IMR-90 (cell line): ENCODE measurements around the gene FNIP1. TPM values are rescaled to one million over a fixed set of nuclear protein-coding genes. Genes with fewer than 3 reads are reported as not detected.

Source experiments
- ATAC-seq: fragments of 200-7000 bp; cut with Tn5 transposase; 2 replicates; pipeline ENCODE4 v1.9.1; 2020; ENCODE audit warnings: low read depth, mild to moderate bottlenecking, moderate library complexity
- BruUV-seq: library from RNA; stranded (reverse); fragments of 400-500 nt; replicated peaks from 2 replicates; lab custom pipeline; 2021; lab: Mats Ljungman, UMichigan
- CTCF ChIA-PET: fragments of 300-600 bp; formaldehyde crosslinking; extraction: SDS; loops from one replicate; lab custom pipeline; 2021; ENCODE audit warnings: antibody characterized with exemption; lab: Yijun Ruan, JAX
- POLR2A ChIA-PET: fragments of 300-600 bp; sonication (Branson Sonifier 250); formaldehyde crosslinking; loops from one replicate; lab custom pipeline; 2022; ENCODE audit warnings: antibody characterized with exemption; ENCODE audit not compliant: unreplicated experiment; lab: Charles Lee
- DNase-seq: peaks from one replicate; pipeline ENCODE4 v3.0.0; 2013
- H2AFZ ChIP-seq: replicated peaks from 2 replicates; pipeline ENCODE3; 2013; ENCODE audit warnings: low read length, mild to moderate bottlenecking; ENCODE audit not compliant: poor library complexity
- H2AK5ac ChIP-seq: 2 replicates; pipeline ENCODE4 v1.6.1; 2013; ENCODE audit warnings: low read depth, low read length, inconsistent platforms
- H2AK9ac ChIP-seq: replicated peaks from 2 replicates; pipeline ENCODE3; 2013; ENCODE audit warnings: mild to moderate bottlenecking, low read depth, low read length, moderate library complexity; ENCODE audit not compliant: poor library complexity
- H2BK120ac ChIP-seq: 2 replicates; pipeline ENCODE4 v1.6.1; 2013; ENCODE audit warnings: low read depth, low read length, inconsistent platforms
- H2BK15ac ChIP-seq: 3 replicates; pipeline ENCODE4 v1.6.1; 2013; ENCODE audit warnings: low read depth, low read length, inconsistent platforms
- H2BK20ac ChIP-seq: 2 replicates; pipeline ENCODE4 v1.6.1; 2013; ENCODE audit warnings: low read depth, mild to moderate bottlenecking, inconsistent platforms, low read length, moderate library complexity
- H2BK5ac ChIP-seq: 2 replicates; pipeline ENCODE4 v1.6.1; 2013; ENCODE audit warnings: mild to moderate bottlenecking, low read depth, low read length, inconsistent platforms; ENCODE audit not compliant: poor library complexity, severe bottlenecking
- H3K14ac ChIP-seq: replicated peaks from 2 replicates; pipeline ENCODE4 v1.6.1; 2013; ENCODE audit warnings: low read depth, low read length, inconsistent platforms
- H3K18ac ChIP-seq: 2 replicates; pipeline ENCODE4 v1.6.1; 2013; ENCODE audit warnings: low read depth, low read length, control low read depth
- H3K23ac ChIP-seq: 2 replicates; pipeline ENCODE4 v1.6.1; 2013; ENCODE audit warnings: low read depth, low read length, inconsistent platforms
- H3K27ac ChIP-seq: 2 replicates; pipeline ENCODE4 v1.5.1; 2013; ENCODE audit warnings: mild to moderate bottlenecking, control low read depth, low read length; ENCODE audit not compliant: insufficient read depth
- H3K27me3 ChIP-seq: 2 replicates; pipeline ENCODE4 v1.6.1; 2013; ENCODE audit warnings: low read length; ENCODE audit not compliant: control insufficient read depth, insufficient read depth
- H3K36me3 ChIP-seq: 2 replicates; pipeline ENCODE4 v1.6.1; 2013; ENCODE audit warnings: low read length, mixed read lengths; ENCODE audit not compliant: control insufficient read depth, insufficient read depth
- H3K4ac ChIP-seq: 2 replicates; pipeline ENCODE4 v1.6.1; 2013; ENCODE audit warnings: low read depth, low read length, inconsistent platforms
- H3K4me1 ChIP-seq: 2 replicates; pipeline ENCODE4 v1.6.1; 2013; ENCODE audit warnings: low read length, mixed read lengths; ENCODE audit not compliant: control insufficient read depth, insufficient read depth
- H3K4me2 ChIP-seq: 2 replicates; pipeline ENCODE4 v1.6.1; 2013; ENCODE audit warnings: low read depth, mild to moderate bottlenecking, control low read depth, low read length, moderate library complexity
- H3K4me3 ChIP-seq: 2 replicates; pipeline ENCODE4 v1.5.1; 2013; ENCODE audit warnings: low read depth, mild to moderate bottlenecking, control low read depth, low read length, moderate library complexity; ENCODE audit not compliant: insufficient read depth
- H3K56ac ChIP-seq: 2 replicates; pipeline ENCODE4 v1.6.1; 2013; ENCODE audit warnings: low read length, inconsistent platforms; ENCODE audit not compliant: insufficient read depth; ENCODE audit errors: extremely low read depth
- H3K79me1 ChIP-seq, 2 experiments: 2 replicates each; pipeline ENCODE4 v1.6.1; 2013; ENCODE audit warnings: low read length in 2 of 2, inconsistent platforms in 1 of 2, low read depth in 1 of 2
- H3K9ac ChIP-seq: 2 replicates; pipeline ENCODE4 v1.6.1; 2013; ENCODE audit warnings: low read depth, low read length, control low read depth
- H3K9me1 ChIP-seq: 2 replicates; pipeline ENCODE4 v1.6.1; 2013; ENCODE audit warnings: low read length, inconsistent platforms; ENCODE audit not compliant: insufficient read depth
- H3K9me3 ChIP-seq: 2 replicates; pipeline ENCODE4 v1.6.1; 2013; ENCODE audit warnings: low read length; ENCODE audit not compliant: control insufficient read depth, insufficient read depth
- H4K20me1 ChIP-seq: 2 replicates; pipeline ENCODE4 v1.6.1; 2013; ENCODE audit warnings: low read length, inconsistent platforms; ENCODE audit not compliant: insufficient read depth
- H4K5ac ChIP-seq: 2 replicates; pipeline ENCODE4 v1.6.1; 2013; ENCODE audit warnings: mild to moderate bottlenecking, low read depth, low read length, control low read depth
- H4K8ac ChIP-seq, 2 experiments: 2 replicates each; pipeline ENCODE4 v1.6.1; 2013; ENCODE audit warnings: low read depth in 2 of 2, low read length in 2 of 2, control low read depth in 1 of 2, inconsistent platforms in 1 of 2
- H4K91ac ChIP-seq: 2 replicates; pipeline ENCODE4 v1.6.1; 2013; ENCODE audit warnings: low read depth, low read length, inconsistent platforms; ENCODE audit not compliant: insufficient read depth
- BHLHE40 ChIP-seq: fragments of 150-350 bp; IDR thresholded peaks from 2 replicates; pipeline ENCODE4 v1.6.1; 2016; ENCODE audit warnings: mild to moderate bottlenecking, low read depth, low read length
- CEBPB ChIP-seq: IDR thresholded peaks from 2 replicates; pipeline ENCODE4 v1.6.1; 2012; ENCODE audit warnings: low read depth, low read length, improper control_type of control experiment
- CHD1 ChIP-seq: IDR thresholded peaks from 2 replicates; pipeline ENCODE4 v1.6.1; 2012; ENCODE audit warnings: low read depth, low read length, improper control_type of control experiment
- FOS ChIP-seq: fragments of 150-350 bp; IDR thresholded peaks from 2 replicates; pipeline ENCODE4 v1.6.1; 2016; ENCODE audit warnings: low read depth, low read length
- MAFK ChIP-seq: IDR thresholded peaks from 2 replicates; pipeline ENCODE4 v1.6.1; 2012; ENCODE audit warnings: low read depth, low read length, improper control_type of control experiment
- MAZ ChIP-seq: IDR thresholded peaks from 2 replicates; pipeline ENCODE4 v1.6.1; 2012; ENCODE audit warnings: low read depth, mild to moderate bottlenecking, low read length, improper control_type of control experiment, moderate library complexity, borderline replicate concordance
- MXI1 ChIP-seq: IDR thresholded peaks from 2 replicates; pipeline ENCODE4 v1.6.1; 2012; ENCODE audit warnings: low read depth, mild to moderate bottlenecking, low read length, moderate library complexity, borderline replicate concordance
- NFE2L2 ChIP-seq: fragments of 150-350 bp; IDR thresholded peaks from 2 replicates; pipeline ENCODE4 v1.6.1; 2016; ENCODE audit warnings: low read depth, mild to moderate bottlenecking, low read length
- POLR2A ChIP-seq: IDR thresholded peaks from 2 replicates; pipeline ENCODE4 v1.6.1; 2012; ENCODE audit warnings: mild to moderate bottlenecking, low read depth, low read length
- RAD21 ChIP-seq: IDR thresholded peaks from 2 replicates; pipeline ENCODE4 v1.6.1; 2012; ENCODE audit warnings: low read length, improper control_type of control experiment
- RCOR1 ChIP-seq: IDR thresholded peaks from 2 replicates; pipeline ENCODE4 v1.6.1; 2012; ENCODE audit warnings: mild to moderate bottlenecking, low read length, improper control_type of control experiment; ENCODE audit not compliant: insufficient replicate concordance
- RFX5 ChIP-seq: IDR thresholded peaks from 2 replicates; pipeline ENCODE4 v1.8.0; 2012; ENCODE audit warnings: low read depth, mild to moderate bottlenecking, low read length, moderate library complexity
- SMC3 ChIP-seq: fragments of 150-350 bp; IDR thresholded peaks from 2 replicates; pipeline ENCODE4 v1.6.1; 2016; ENCODE audit warnings: low read depth, mild to moderate bottlenecking, antibody characterized with exemption, low read length, moderate library complexity
- WGBS, 2 experiments: methylation state at CpG; one replicate each; pipeline versions ENCODE4 v1.1.5 to v1.1.7; 2013; ENCODE audit warnings: missing lambda C conversion rate in 2 of 2; ENCODE audit not compliant: insufficient read length in 1 of 2; ENCODE audit errors: extremely low coverage in 2 of 2; 5-methylcytosine and 5-hydroxymethylcytosine counted together
- dilution Hi-C: fragments of 300-500 bp; cut with HindIII; formaldehyde crosslinking; loops from one replicate; pipeline ENCODE4 v1.14.3; 2018; ENCODE audit warnings: low sequenced_read_pairs; ENCODE audit not compliant: unreplicated experiment
- in situ Hi-C: fragments of 300-500 bp; cut with MboI; formaldehyde crosslinking; loops from 3 replicates; pipeline ENCODE4 v1.14.3; 2019; ENCODE audit warnings: low sequenced_read_pairs, inconsistent platforms, mixed read lengths
- intact Hi-C: fragments of 100-400 bp; cut with micrococcal nuclease; formaldehyde crosslinking; loops from 2 replicates; pipeline ENCODE4 v1.10.0; 2022
- polyA plus RNA-seq, 3 experiments: library from polyadenylated mRNA; depleted of rRNA; stranded (reverse); fragments of >200 nt; gene quantifications; 2 replicates each; pipeline ENCODE4 v1.2.3, GENCODE V29; 2012; ENCODE audit warnings: low replicate concordance in 1 of 3
- total RNA-seq: library from RNA; depleted of rRNA; stranded (reverse); fragments of >200 nt; gene quantifications from 2 replicates; pipeline ENCODE4 v1.2.3, GENCODE V29; 2012
- TF ChIP-seq, protein P1 (sequence below): conservative IDR thresholded peaks from 2 replicates; pipeline ENCODE4 v1.5.1; 2012; ENCODE audit warnings: mild to moderate bottlenecking, low read depth, low read length, improper control_type of control experiment
- TF ChIP-seq, protein P2 (sequence below): fragments of 150-350 bp; IDR thresholded peaks from 2 replicates; pipeline ENCODE4 v1.6.1; 2017; ENCODE audit warnings: mild to moderate bottlenecking, antibody characterized with exemption, low read length, low read depth
- TF ChIP-seq, protein P3 (sequence below): fragments of 150-350 bp; IDR thresholded peaks from 2 replicates; pipeline ENCODE4 v1.6.1; 2016; ENCODE audit warnings: low read depth, mild to moderate bottlenecking, low read length, moderate library complexity, borderline replicate concordance

The FNIP1 gene
- total and polyA plus RNA-seq, 2 of the 4 experiments (the other 2 are of a cell fraction) = 5.6 to 34.1 TPM

DNA sequence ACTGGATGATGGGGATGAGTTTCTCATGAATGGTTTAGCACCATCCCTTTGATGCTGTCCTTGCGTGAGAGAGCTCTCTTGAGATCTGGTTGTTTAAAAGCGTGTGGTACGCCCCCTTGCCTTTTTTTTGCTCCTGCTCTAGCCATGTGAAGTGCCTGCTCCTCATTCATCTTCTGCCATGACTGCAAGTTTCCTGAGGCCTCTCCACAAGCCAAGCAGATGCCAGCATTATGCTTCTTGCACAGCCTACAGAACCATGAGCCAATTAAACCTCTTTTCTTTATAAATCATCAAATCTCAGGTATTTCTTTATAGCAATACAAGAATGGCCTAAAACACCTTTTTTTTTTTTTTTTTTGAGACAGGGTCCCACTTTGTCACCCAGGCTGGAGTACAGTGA is 32.8 kb downstream of the FNIP1 start:
- Histone ChIP-seq H4K8ac (no peak overlapping the region), H3K27me3 (no peaks in the 10 kb centered on the region), H2AFZ (no peak overlapping the region), H3K14ac (no peak overlapping the region), H4K91ac (no peak overlapping the region), H3K4ac (no peak overlapping the region), H3K9me3 (peaks cover 2% of the 10 kb centered on the region; the same call in 1 of the 2 replicates), H4K5ac (no peak overlapping the region), H2BK15ac (no peak overlapping the region), H3K9me1 (no peaks in the 10 kb centered on the region), H3K4me1 (no peaks in the 10 kb centered on the region; the same call in 1 of the 2 replicates), H4K20me1 (peaks cover 66% of the 10 kb centered on the region), H3K36me3 (peaks cover 4% of the 10 kb centered on the region), H3K23ac (no peak overlapping the region), H2BK120ac (no peak overlapping the region), H3K4me3 (no peak overlapping the region), H2AK5ac (no peak overlapping the region), H3K27ac (no peak overlapping the region), H2AK9ac (no peak overlapping the region), H3K79me1 (peaks cover 27 to 57% of the 10 kb centered on the region in 2 experiments), H3K9ac (no peak overlapping the region), H2BK20ac (no peak overlapping the region), H3K56ac (no peak overlapping the region), H2BK5ac (no peak overlapping the region), H3K4me2 (no peak overlapping the region), H3K18ac (no peak overlapping the region)
- intact Hi-C loops (no loop called here), in situ Hi-C loops (no loop called here), dilution Hi-C loops (no loop called here)
- TF ChIP-seq, protein P1, sequence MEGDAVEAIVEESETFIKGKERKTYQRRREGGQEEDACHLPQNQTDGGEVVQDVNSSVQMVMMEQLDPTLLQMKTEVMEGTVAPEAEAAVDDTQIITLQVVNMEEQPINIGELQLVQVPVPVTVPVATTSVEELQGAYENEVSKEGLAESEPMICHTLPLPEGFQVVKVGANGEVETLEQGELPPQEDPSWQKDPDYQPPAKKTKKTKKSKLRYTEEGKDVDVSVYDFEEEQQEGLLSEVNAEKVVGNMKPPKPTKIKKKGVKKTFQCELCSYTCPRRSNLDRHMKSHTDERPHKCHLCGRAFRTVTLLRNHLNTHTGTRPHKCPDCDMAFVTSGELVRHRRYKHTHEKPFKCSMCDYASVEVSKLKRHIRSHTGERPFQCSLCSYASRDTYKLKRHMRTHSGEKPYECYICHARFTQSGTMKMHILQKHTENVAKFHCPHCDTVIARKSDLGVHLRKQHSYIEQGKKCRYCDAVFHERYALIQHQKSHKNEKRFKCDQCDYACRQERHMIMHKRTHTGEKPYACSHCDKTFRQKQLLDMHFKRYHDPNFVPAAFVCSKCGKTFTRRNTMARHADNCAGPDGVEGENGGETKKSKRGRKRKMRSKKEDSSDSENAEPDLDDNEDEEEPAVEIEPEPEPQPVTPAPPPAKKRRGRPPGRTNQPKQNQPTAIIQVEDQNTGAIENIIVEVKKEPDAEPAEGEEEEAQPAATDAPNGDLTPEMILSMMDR = no peak
- TF ChIP-seq RAD21 (no peak), FOS (no peak), RFX5 (no peak), NFE2L2 (no peak), CHD1 (no peak), MAZ (no peak), POLR2A (no peak), SMC3 (no peak), RCOR1 (no peak), BHLHE40 (no peak), MXI1 (no peak), CEBPB (no peak), MAFK (no peak)
- TF ChIP-seq, protein P2, sequence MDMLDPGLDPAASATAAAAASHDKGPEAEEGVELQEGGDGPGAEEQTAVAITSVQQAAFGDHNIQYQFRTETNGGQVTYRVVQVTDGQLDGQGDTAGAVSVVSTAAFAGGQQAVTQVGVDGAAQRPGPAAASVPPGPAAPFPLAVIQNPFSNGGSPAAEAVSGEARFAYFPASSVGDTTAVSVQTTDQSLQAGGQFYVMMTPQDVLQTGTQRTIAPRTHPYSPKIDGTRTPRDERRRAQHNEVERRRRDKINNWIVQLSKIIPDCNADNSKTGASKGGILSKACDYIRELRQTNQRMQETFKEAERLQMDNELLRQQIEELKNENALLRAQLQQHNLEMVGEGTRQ = no peak
- TF ChIP-seq, protein P3, sequence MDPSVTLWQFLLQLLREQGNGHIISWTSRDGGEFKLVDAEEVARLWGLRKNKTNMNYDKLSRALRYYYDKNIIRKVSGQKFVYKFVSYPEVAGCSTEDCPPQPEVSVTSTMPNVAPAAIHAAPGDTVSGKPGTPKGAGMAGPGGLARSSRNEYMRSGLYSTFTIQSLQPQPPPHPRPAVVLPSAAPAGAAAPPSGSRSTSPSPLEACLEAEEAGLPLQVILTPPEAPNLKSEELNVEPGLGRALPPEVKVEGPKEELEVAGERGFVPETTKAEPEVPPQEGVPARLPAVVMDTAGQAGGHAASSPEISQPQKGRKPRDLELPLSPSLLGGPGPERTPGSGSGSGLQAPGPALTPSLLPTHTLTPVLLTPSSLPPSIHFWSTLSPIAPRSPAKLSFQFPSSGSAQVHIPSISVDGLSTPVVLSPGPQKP = no peak
- ChIA-PET POLR2A (no interaction called here), CTCF (no interaction called here)
- DNase-seq (no peak), ATAC-seq (no peak)
- no TSS peak for BruUV-seq
- WGBS, 2 experiments = 100% methylated on average over 3 of the region's 3 CpGs; no CpG with 5 or more reads in 1 of the 2 experiments
